Measurements from ENCODE around the gene MSH5.
A peak's percentile ranks its signal among the peaks of the same experiment; 100 is the strongest.

MSH5 gene

DNA sequence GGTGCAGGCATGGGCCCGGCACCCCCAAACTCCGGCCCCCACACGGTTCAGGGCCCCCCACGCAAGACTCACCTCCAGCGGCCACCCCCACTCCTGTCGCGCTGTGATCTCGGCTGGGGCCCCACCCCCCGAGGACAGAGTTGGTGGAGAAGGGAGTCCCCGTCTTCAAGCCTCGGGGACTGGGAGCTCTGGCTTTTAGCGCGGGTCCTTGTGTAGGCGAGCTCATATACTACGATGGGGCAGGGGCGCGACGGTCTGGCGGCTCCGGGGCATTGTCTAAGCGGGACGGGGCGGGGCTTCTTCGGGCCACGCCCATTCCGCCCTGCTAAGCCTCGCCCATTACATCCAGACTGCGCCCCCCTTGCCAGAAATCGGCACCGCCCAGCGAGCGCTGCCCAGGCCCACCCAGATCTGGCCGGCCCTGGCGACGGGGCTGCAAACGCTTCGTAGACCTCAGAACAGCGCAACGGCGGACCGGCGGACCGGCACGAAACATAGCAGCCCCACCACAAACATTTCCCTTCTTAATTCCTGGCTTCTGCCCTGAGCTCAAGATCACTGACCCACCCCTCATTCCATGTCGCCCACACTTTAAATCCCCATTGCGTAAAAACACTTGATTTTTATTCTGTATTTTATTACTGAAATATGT lies 9.7 kb upstream of the MSH5 start:
- DNase-seq (ENCODE audit: low read depth in 3 of 3), result peak in 2 of 3 experiments; percentile 45 to 62

DNA sequence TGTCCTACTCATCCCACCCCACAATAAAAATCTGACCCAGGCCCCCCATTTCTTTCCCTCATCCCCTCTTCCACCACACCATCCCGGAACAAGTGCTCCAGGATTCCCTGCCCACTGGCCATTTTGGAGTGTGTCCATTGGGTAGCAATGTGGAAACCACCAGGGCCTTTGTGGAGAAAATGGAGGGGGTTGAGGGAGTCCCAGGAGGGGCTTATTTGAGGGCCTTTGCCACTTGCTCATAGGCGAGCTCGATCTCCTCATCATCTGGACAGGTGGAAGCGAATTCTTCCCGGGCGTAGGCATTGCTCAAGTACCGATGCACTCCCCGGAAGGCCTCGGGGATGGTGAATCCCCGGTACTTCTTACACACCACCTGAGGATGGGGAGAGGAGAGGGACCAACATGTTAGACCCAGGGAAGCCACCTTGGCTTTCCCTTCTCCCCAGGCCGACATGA lies 9.1 kb upstream of the MSH5 start:
- no peak for DNase-seq (ENCODE audit: low read depth in 3 of 3)

DNA sequence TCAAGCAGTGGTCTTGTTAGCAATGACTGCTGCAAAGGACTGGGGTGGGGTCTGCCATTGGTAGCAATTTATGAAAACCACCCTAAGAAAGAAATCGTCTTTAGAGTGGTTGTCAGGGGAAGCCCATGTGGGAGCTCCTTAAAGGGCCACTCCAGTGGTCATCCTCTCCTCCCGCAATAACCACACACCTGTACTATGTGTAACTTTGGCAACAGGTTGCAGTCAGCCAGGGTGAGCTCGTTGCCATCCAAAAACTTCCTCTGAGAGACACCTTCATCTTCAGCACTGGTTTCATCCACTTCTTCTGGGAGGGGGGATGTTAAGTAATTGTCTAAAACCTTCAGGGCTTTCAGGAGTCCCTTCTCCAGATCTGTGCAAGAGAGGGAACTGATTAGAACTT lies 7.8 kb upstream of the MSH5 start:
- DNase-seq (ENCODE audit: low read depth in 3 of 3), result no peak

DNA sequence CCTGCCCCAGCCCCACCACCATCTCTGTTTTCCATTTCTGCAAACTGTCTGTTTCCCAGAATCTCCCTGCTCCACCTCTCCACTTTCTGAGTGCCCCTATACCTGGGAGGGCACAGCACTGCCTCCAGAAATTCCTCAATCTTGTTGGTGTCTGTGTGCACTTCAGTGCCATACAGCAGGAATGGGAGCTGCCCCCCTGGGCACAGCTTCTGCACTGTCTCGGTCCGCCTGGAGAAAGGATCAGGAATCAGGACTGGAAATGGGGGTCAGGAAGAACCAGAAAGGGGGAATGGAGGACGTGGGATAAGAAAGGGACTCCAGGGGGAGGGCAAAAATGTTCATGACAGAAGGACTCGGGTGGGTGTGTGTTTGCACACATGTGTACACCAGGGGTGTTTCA lies 6.1 kb upstream of the MSH5 start:
- no peak for DNase-seq (ENCODE audit: low read depth in 3 of 3)

DNA sequence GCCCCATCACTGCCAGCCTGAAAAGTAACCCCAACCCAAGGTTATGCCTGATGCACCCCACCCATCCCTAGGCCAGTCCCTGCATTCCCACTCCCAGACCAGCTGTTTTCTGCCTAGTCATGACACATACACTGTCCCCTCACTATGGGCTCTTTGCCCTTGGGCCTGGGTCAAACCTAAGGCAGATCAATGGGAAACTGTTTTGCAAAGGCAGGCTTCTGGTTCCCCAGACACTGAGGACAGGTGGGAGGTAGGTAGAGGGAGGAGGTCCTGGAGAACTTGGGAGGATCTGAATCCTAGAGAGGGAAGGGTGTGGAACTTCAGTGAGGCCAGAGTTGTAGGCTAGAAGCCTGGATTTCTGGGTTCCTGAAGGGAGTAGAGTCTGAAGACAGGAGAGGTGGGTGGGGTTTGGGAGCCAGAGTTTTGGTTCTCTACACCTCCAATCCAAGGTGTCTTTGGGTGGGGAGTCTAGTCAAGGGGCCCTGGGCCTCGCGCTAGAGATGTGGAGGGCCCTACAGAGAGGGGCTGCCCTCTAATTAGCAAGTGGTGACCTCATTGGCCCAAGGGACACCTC lies 5.5 kb upstream of the MSH5 start:
- DNase-seq (ENCODE audit: low read depth in 3 of 3), result no peak

DNA sequence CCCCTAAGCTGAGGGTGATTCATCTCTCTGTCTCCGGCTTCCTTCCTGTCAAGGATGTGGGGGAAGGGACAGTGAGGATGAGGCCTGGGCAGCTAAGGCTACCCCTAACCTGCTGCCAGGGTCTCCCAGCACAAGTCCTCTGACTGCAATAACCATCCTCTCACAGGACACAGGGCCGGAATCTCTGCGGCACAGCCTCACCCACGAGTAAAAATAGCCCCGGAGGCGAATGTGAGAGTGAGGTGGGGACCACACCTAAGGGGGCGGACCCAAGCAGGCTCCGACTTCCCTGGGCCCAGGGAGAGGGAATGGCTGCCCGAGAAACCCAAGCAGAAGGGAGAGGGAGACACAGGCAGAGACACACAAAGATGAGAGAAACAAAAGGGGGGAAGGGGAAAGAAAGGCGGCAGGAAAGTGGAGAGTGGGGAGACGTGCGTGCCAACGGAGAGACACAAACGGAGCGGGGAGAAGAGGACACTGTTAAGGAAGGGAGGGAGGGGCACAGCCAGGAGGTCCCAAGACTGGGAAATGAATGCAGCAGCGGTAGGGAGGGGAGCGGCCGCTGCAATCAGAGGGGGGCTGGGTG lies 4.9 kb upstream of the MSH5 start:
- peak in 1 of 3 experiments; percentile 33 for DNase-seq (ENCODE audit: low read depth in 3 of 3)

DNA sequence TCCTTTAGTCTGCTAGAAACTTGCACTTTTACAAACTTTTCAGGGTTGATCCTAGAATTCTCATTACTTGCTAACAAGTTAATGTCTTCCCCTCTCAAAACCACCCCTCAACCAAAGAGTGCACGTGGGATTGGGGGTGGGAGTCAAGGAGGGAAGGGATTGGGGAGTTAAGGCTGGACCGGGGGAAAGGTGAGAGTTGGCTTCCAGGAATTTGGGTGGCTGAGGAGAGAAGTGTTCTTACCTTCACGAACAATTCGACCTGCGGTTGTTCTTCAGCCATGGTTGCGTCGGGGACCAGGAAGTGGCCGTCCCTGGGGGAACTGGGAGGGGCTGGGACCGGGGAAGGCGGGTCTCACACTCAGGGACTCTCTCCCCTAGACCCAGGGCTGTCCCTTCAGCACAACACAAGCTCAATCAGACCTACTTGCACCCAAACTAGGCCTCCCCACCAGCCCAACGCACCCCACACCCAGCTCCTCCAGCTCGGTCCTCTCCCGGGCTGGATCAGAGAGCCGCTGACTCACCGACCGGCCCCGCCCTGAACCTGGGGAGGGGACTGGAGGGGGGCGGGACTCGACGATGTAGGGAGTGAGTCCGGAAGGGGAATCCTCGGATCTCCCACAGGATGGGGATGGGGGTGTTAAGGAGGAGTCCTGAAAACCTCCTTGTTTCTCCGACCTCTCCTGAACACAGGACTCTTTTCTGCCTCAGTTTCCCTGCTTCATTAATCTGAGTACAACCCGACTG lies 3.6 kb upstream of the MSH5 start, which contains the start of gene CLIC1:
Gene CLIC1, minus strand, starts transcription at position 510 of the 747 bp plus-strand sequence. Its CDS starts 230 bp downstream, at position 280.
- peak; percentile 65 to 69 (median 67) for DNase-seq (ENCODE audit: low read depth in 3 of 3)

DNA sequence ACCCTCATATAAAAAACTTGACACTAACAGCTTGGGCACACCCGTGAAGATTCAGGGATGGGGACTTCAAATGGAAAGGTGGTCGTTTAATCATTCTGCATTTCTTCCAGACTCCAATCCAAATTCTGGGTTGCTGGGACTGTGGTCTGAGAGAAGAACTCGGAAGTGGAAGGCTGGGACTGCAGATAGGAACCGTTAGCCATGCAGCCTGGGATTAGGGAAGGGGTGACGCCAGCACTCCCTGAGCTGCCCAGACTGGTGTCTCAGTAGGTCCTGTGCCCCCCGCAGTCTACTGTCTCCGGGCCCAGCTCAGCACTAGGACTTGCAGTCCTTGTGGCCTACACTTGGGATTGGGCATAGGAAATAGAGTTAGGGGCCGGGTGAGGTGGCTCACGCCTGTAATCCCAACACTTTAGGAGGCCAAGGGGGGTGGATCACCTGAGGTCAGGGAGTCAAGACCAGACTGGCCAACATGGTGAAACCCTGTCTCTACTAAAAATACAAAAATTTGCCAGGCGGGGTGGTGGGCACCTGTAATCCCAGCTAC lies 3.0 kb upstream of the MSH5 start:
- no peak for DNase-seq (ENCODE audit: low read depth in 3 of 3)

DNA sequence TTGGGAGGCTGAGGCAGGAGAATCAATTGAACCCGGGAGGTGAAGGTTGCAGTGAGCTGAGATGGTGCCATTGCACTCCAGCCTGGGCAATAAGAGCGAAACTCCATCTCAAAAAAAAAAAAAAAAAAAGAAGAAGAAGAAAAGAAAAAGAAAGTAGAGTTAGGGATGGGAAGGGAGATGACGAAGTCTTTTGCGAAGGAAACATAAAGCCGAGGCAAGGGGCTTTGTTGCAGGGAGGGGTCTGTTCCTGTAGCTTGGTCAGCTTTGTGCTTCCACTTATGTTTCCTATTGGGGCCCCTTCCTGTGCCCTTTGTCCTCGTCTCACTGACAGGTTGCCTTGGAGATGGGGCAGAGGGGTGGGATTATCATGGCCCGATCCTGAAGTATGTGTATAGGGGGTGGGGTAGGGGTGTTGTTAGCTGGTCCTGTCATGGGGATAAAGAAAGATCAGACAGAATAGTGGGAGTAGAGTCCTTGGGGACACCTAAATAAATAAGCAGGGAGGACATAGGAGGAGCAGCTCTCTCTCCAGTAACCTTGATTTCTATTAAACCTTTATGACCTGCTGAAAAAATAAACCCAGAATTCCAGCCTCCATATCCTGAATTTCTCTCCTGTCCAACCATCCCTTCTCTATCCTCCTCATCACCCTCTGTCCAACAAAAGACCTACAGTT lies 2.4 kb upstream of the MSH5 start:
- no peak for DNase-seq (ENCODE audit: low read depth in 3 of 3)

DNA sequence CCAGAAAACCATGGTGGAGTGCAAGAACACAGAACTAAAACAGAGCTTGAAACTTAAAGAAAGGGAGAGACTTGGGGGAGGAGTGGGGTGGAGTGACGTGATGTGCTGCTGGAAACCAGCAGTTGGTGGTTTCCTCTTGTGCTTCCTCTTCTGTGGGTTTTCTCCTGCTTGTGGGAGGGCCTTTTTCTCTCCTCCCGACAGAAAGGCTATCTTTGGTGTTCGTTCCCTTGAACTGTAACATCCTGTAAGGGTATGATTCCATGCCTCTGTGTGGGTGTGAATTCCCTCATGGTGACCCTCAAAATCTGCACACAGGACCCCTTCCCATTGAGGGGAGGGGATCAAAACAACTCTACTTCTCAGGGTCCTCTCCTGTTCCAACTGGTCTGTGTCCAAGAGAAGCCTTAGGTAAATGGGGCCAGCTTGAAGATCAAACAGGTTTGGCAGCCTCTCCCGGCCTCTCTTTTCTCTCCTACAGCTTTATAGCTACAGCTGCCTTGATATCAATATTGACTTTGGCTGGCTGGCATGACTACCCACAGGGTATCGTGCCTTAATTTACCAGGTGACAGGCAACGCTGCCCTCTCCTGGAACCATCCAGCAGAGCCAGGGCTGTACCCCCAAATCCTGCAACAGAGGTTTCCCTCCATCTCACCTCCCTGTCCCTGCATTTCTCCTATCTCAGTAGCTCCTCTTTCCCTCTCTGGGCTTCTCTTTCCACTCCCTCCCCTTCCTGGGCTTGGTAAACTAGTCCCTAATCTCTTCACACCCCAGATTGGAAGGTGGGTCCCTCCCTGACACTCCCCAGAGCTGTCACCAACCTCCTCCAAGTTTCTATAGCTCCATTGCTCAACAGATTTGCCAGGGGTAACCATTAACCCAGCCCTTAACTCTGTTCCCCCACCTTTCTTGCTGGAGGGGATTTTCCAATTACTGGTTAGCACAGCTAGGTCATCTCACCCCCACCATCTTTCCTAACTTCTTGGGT lies 1.5 kb upstream of the MSH5 start:
- peak; percentile 20 to 49 (median 43) for DNase-seq (ENCODE audit: low read depth in 3 of 3)

DNA sequence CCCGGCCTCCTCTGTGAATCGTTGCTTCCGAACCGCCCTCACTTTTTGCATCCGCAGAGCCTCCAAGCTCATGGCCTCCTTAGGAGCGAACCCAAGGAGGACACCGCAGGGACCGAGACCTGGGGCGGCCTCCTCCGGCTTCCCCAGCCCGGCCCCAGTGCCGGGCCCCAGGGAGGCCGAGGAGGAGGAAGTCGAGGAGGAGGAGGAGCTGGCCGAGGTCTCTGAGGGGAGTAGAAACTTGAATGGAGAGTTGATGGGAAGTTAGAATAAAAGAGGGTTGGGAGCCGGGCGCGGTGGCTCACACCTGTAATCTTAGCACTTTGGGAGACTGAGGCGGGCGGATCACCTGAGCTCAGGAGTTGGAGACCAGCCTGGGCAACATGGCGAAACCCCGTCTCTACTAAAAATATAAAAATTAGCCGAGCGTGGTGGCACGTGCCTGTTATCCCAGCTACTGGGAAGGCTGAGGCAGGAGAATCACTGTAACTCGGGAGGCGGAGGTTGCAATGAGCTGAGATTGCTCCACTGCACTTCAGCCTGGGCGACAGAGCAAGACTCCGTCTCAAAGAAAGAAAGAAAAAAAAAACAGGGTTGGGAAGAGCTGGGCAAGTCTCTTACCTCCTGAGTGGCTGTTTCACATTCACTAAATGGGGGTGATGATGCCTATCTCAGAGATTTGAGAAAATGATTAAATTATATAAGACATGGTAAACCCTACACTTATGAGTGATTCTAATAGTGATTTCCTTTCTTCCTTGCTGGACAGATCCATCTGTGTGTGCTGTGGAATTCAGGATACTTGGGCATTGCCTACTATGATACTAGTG lies 805 bp downstream of the MSH5 start:
- peak in 1 of 3 experiments; percentile 26 for DNase-seq (ENCODE audit: low read depth in 3 of 3)

DNA sequence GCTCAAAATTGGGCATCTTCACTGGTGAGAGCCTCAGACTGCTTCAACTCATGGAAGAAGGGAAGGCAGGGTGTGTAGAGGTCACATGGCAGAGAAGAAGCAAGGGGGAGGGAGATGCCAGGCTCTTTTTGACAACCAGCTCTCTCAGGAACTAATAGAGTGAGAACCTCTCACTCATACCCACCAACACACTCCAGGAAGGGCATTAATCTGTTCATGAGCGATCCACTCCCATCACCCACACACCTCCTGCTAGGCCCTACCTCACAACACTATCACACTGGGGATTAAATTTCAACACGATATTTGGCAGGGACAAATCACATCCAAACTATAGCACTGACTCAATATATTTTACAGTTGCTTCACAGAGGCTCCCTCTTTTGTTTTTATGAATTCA lies 2.0 kb downstream of the MSH5 start:
- no peak for DNase-seq (ENCODE audit: low read depth in 3 of 3)

DNA sequence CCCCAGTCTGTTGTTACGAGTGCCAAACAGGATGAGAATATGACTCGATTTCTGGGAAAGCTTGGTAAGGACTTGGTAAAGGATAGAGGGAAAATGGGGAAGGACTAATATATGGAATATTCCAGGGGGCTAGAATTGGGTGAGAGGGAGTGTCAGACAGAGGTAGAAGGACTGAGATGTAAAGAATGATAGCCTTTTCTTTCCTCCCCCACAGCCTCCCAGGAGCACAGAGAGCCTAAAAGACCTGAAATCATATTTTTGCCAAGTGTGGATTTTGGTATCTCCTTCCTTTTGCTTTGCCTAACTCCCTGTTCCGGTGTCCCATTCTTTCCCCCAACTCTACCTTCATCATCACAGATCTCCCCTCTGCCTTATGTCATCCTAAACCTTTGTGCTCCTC lies 3.1 kb downstream of the MSH5 start:
- DNase-seq (ENCODE audit: low read depth in 3 of 3), result no peak

DNA sequence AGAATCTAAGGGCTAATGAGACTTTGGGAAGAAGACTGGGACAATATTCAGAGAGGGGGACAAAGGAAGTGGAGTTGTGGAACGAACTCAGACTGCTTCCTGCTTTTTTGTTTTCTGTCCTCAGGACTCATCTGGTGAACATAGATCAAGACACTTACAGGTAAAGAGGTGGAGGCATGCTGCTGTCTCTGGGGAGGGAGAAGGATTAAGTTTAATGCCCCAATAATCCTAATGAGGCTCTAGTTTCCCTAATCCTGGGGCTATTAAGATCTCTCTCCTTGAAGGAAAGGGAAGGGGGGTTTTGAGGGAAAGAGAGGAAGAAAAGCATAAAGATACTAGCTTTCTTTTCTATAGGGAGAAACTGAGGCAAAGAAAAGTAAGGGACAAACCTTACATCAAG lies 4.6 kb downstream of the MSH5 start:
- no peak for DNase-seq (ENCODE audit: low read depth in 3 of 3)

DNA sequence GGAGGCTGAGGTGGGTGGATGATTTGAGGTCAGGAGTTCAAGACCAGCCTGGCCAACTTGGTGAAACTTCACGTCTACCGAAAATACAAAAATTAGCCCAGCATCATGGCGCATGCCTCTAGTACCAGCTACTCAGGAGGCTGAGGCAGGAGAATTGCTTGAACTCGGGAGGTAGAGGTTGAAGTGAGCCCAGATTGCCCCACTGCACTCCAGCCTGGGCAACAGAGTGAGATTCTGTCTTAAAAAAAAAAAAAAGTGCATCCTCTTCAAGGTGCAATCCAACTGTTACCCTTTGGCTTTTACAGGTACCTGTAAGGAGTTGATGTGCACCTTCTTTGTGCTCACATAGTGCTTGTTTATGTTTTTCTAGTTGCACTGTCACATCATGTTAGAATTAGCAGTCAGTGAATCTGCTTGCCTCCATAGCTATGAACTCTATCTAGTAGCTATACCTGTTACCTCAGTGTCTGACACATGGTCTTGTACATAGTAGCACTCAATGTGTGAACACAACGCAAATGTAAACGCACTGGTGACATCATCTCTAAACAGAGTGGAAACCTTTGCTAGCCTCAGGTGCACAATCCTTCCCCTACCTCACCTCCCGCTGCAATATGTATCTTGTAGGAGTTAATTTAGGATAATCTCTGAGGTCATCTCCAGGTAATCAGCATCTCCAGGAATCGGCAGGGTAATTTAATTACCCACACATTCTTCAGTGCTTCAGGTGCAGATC lies 9.7 kb downstream of the MSH5 start:
- DNase-seq (ENCODE audit: low read depth in 3 of 3), result no peak

DNA sequence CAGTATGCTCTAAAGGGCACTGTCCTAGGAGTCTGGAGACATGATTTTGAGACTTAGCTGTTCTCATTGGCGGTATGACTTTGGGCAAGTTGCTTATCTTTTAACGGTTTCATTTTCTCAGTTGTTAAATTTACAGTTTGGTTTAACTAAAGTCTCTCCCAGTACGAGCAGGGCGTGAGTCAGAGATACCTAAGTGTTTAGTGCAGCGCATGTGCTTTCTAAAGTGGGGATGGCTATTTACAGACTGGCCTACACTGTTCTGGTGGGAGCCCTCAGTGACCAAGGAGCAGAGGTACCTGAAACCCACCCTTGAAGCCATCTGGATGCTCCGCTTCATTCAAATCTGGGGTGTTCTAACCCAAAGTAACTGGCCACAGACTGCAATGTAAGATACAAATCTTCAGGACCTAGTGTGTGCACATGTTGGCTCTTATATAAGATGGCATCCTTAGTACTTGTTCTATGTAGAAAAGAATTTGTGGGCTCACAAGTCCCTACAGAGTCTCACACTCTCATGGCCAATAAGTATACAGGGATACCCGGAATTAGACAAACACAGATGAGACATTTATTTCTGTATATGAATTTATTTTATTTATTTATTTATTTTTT lies 10.7 kb downstream of the MSH5 start:
- no peak for DNase-seq (ENCODE audit: low read depth in 3 of 3)

DNA sequence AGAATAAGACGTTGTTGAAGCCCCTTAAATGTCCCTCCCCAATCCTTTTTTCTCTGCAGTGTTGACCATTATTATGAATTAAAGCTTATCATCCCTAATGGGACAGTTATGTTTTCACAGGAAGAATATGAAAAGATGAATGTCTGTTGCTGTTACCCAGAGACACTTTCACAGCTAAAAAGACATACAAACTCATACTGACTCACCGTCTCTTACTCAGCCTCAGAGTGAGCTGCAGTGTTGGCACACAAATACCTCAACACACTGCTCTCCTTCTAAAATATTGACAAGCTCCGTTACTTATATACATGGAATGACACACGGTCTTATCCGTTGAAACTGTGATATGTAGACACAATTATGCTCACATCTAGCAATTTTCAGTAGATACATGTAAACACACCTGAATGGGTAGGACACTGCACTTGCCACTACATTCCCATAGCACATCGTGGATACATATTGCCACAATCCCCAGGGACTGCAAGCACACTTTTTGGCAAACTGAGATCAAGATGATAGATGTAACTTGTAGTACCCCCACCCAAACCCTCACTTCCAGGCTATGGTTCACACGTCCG lies 13.0 kb downstream of the MSH5 start:
- DNase-seq (ENCODE audit: low read depth in 3 of 3), result no peak

DNA sequence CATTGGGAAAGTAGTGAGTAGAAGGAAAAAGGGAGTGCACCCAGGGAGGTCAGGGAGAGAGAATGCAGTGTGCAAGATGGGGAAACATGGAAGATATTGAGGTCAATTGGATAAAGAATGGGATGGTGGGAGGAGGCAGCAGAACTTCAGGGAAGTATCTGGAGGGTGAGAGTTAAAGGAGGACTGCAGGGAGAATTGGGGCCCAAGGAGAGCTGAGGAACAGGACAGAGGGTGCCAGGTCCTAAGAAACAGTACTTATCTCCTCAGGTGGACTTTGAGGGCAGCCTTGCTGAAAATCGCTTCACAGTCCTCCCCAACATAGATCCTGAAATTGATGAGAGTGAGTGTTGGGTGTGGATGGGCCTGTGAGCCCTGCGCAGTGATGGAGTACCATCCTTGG lies 18.5 kb downstream of the MSH5 start:
- DNase-seq (ENCODE audit: low read depth in 3 of 3), result no peak

Measured in stimulated activated CD4-positive, alpha-beta T cell treated with anti-CD3 and anti-CD28 coated beads, TNF-alpha, amount 100 ng/mL, for 4 hours (primary cell).